Mesenchymal stem cell (in vitro differentiated cells and primary cell): Measurements from ENCODE around the gene WDFY3.

Experiments
- DNase-seq: peaks from one replicate; pipeline ENCODE4 v3.0.0-alpha.2; 2013
- H2AFZ ChIP-seq: one replicate; pipeline ENCODE4 v1.6.1; 2013; ENCODE audit warnings: low read depth, mild to moderate bottlenecking, control low read depth, inconsistent platforms, low read length, moderate library complexity
- H2AK5ac ChIP-seq: 2 replicates; pipeline ENCODE4 v1.6.1; 2013; ENCODE audit warnings: low read length, moderate library complexity, mild to moderate bottlenecking, inconsistent platforms; ENCODE audit not compliant: severe bottlenecking
- H2BK120ac ChIP-seq: one replicate; pipeline ENCODE4 v1.6.1; 2013; ENCODE audit warnings: low read depth, mild to moderate bottlenecking, inconsistent platforms, low read length, moderate library complexity
- H2BK12ac ChIP-seq, 2 experiments: one replicate each; pipeline ENCODE4 v1.6.1; 2013; ENCODE audit warnings: inconsistent platforms in 2 of 2, low read length in 2 of 2, mild to moderate bottlenecking in 2 of 2, moderate library complexity in 2 of 2, control low read depth in 1 of 2
- H2BK15ac ChIP-seq: one replicate; pipeline ENCODE4 v1.6.1; 2013; ENCODE audit warnings: mild to moderate bottlenecking, low read depth, inconsistent platforms; ENCODE audit not compliant: poor library complexity, severe bottlenecking
- H2BK5ac ChIP-seq: 2 replicates; pipeline ENCODE4 v1.6.1; 2013; ENCODE audit warnings: low read depth, mild to moderate bottlenecking, low read length, control low read depth, inconsistent platforms; ENCODE audit not compliant: poor library complexity, severe bottlenecking
- H3K14ac ChIP-seq, 2 experiments: one replicate each; pipeline ENCODE4 v1.6.1; 2013; ENCODE audit warnings: inconsistent platforms in 2 of 2, low read length in 2 of 2, control low read depth in 1 of 2, mild to moderate bottlenecking in 1 of 2, moderate library complexity in 1 of 2
- H3K18ac ChIP-seq, 2 experiments: one replicate each; pipeline ENCODE4 v1.6.1; 2013; ENCODE audit warnings: inconsistent platforms in 2 of 2, low read length in 2 of 2, control low read depth in 1 of 2, low read depth in 1 of 2, mild to moderate bottlenecking in 1 of 2
- H3K23ac ChIP-seq, 2 experiments: one replicate each; pipeline ENCODE4 v1.6.1; 2013; ENCODE audit warnings: inconsistent platforms in 2 of 2, low read length in 2 of 2, mild to moderate bottlenecking in 2 of 2, moderate library complexity in 2 of 2, control low read depth in 1 of 2
- H3K27ac ChIP-seq: 2 replicates; pipeline ENCODE4 v1.5.1; 2013; ENCODE audit warnings: mild to moderate bottlenecking, moderate library complexity, low read length, control low read depth, inconsistent platforms; ENCODE audit not compliant: poor library complexity, severe bottlenecking
- H3K27me3 ChIP-seq, 2 experiments: 2 replicates each; pipeline versions ENCODE4 v1.6.1 to v1.7.0; 2013; ENCODE audit warnings: low read length in 2 of 2, mild to moderate bottlenecking in 2 of 2, moderate library complexity in 2 of 2, control low read depth in 1 of 2, inconsistent platforms in 1 of 2; ENCODE audit not compliant: control insufficient read depth in 1 of 2, insufficient read depth in 1 of 2
- H3K36me3 ChIP-seq, 2 experiments: 2 replicates each; pipeline versions ENCODE4 v1.6.1 to v1.7.0; 2013; ENCODE audit warnings: low read length in 2 of 2, control low read depth in 1 of 2, inconsistent platforms in 1 of 2, low read depth in 1 of 2, mild to moderate bottlenecking in 1 of 2; ENCODE audit not compliant: insufficient read depth in 2 of 2, control insufficient read depth in 1 of 2
- H3K4ac ChIP-seq, 2 experiments: one replicate each; pipeline ENCODE4 v1.6.1; 2013; ENCODE audit warnings: inconsistent platforms in 2 of 2, low read length in 2 of 2, mild to moderate bottlenecking in 2 of 2, moderate library complexity in 2 of 2, control low read depth in 1 of 2, low read depth in 1 of 2
- H3K4me1 ChIP-seq: 2 replicates; pipeline ENCODE4 v1.6.1; 2013; ENCODE audit warnings: low read depth, low read length, control low read depth; ENCODE audit not compliant: control insufficient read depth, insufficient read depth
- H3K4me2 ChIP-seq: 2 replicates; pipeline ENCODE4 v1.6.1; 2013; ENCODE audit warnings: low read length, mild to moderate bottlenecking, inconsistent platforms; ENCODE audit not compliant: poor library complexity, severe bottlenecking
- H3K4me3 ChIP-seq, 2 experiments: 2 replicates each; pipeline versions ENCODE4 v1.5.1 to v1.7.0; 2013; ENCODE audit warnings: low read length in 2 of 2, mild to moderate bottlenecking in 2 of 2, control low read depth in 1 of 2, low read depth in 1 of 2; ENCODE audit not compliant: insufficient read depth in 1 of 2
- H3K79me1 ChIP-seq: replicated peaks from 2 replicates; pipeline ENCODE4 v1.6.1; 2013; ENCODE audit warnings: mild to moderate bottlenecking, control low read depth, low read length, inconsistent platforms; ENCODE audit not compliant: poor library complexity, severe bottlenecking
- H3K9ac ChIP-seq: 2 replicates; pipeline ENCODE4 v1.7.0; 2013; ENCODE audit warnings: mild to moderate bottlenecking, low read length, moderate library complexity
- H3K9me3 ChIP-seq: 2 replicates; pipeline ENCODE4 v1.7.0; 2013; ENCODE audit warnings: mild to moderate bottlenecking, low read length; ENCODE audit not compliant: control insufficient read depth
- H4K8ac ChIP-seq: one replicate; pipeline ENCODE4 v1.6.1; 2013; ENCODE audit warnings: inconsistent platforms, mild to moderate bottlenecking, low read length, moderate library complexity
- H4K91ac ChIP-seq: one replicate; pipeline ENCODE4 v1.6.1; 2013; ENCODE audit warnings: mild to moderate bottlenecking, low read length, inconsistent platforms
- WGBS: methylation state at CpG from one replicate; pipeline ENCODE4 v1.1.7; 2013; ENCODE audit warnings: mixed read lengths; 5-methylcytosine and 5-hydroxymethylcytosine counted together

WDFY3 gene

GRCh38 chr4:84857296-84857695, 109.2 kb downstream of the WDFY3 start:
- H3K4ac ChIP-seq: no peak overlapping the region
- H3K27me3 ChIP-seq: no peaks in the 10 kb centered on the region
- peaks cover 14% of the 10 kb centered on the region for H3K79me1 ChIP-seq
- H3K36me3 ChIP-seq: peaks cover 3 to 41% of the 10 kb centered on the region in 2 experiments
- no peak overlapping the region for H2AFZ ChIP-seq
- no peak overlapping the region for H2AK5ac ChIP-seq
- no peak overlapping the region for H2BK12ac ChIP-seq
- H3K4me1 ChIP-seq: no peaks in the 10 kb centered on the region
- no peak overlapping the region for H3K27ac ChIP-seq
- no peak overlapping the region for H3K4me3 ChIP-seq
- H4K91ac ChIP-seq: no peak overlapping the region
- H3K4me2 ChIP-seq: no peak overlapping the region
- H4K8ac ChIP-seq: no peak overlapping the region
- H3K9me3 ChIP-seq: no peaks in the 10 kb centered on the region
- H3K9ac ChIP-seq: no peak overlapping the region
- H3K14ac ChIP-seq: no peak overlapping the region
- no peak for DNase-seq
- H2BK15ac ChIP-seq: no peak overlapping the region
- no CpG with 5 or more reads among the region's 1 CpG for WGBS
- H2BK5ac ChIP-seq: no peak overlapping the region
- no peak overlapping the region for H2BK120ac ChIP-seq
- H3K23ac ChIP-seq: no peak overlapping the region
- H3K18ac ChIP-seq: no peak overlapping the region

DNA sequence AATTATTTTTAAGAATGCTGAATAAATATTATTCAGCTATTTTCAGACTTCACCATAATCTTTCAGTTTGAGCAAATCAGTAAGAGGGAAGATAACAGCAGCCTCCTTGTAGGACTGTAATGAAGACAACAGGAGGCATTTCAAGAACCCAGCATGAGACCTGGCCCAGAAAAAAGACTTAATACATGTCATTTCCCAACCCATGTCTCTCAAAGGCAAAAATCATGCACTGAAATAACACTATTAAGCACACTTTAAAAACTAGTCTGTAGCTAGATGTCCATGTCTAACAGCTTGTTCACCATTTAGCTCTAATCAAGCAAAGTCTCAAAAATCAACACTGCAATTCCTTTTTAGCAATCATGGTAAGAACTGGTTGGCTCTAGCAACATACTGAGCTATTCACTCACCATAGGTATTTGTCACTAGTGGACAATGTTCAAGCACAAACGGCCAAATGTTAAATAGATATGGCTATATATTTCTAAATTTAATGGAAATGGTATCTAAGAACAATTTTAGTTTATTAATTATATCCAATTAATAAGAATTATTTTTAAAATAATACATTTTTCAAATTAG, 109.9 kb downstream of the WDFY3 start:
- no peak overlapping the region for H3K4me2 ChIP-seq
- H3K4me1 ChIP-seq: no peaks in the 10 kb centered on the region
- H3K4me3 ChIP-seq: no peak overlapping the region
- no peaks in the 10 kb centered on the region for H3K27me3 ChIP-seq
- no peak overlapping the region for H2AFZ ChIP-seq
- no peak overlapping the region for H2BK15ac ChIP-seq
- H2BK120ac ChIP-seq: no peak overlapping the region
- peaks cover 14% of the 10 kb centered on the region for H3K79me1 ChIP-seq
- WGBS: no CpG with 5 or more reads among the region's 1 CpG
- no peak overlapping the region for H3K18ac ChIP-seq
- no peak overlapping the region for H2BK5ac ChIP-seq
- H3K27ac ChIP-seq: no peak overlapping the region
- H3K9me3 ChIP-seq: no peaks in the 10 kb centered on the region
- H3K14ac ChIP-seq: no peak overlapping the region
- H3K9ac ChIP-seq: no peak overlapping the region
- H4K8ac ChIP-seq: no peak overlapping the region
- no peak overlapping the region for H2AK5ac ChIP-seq
- H3K36me3 ChIP-seq: peaks cover 3 to 41% of the 10 kb centered on the region in 2 experiments
- H4K91ac ChIP-seq: no peak overlapping the region
- H2BK12ac ChIP-seq: no peak overlapping the region
- no peak for DNase-seq
- H3K23ac ChIP-seq: no peak overlapping the region
- H3K4ac ChIP-seq: no peak overlapping the region

- peaks cover 12% of the 10 kb centered on the region for H3K79me1 ChIP-seq
- no peak overlapping the region for H3K27ac ChIP-seq
- H2BK120ac ChIP-seq: no peak overlapping the region
- H3K9ac ChIP-seq: no peak overlapping the region
- no peak overlapping the region for H3K4me3 ChIP-seq
- no peak overlapping the region for H3K18ac ChIP-seq
- no peak overlapping the region for H3K4ac ChIP-seq
- no peak overlapping the region for H2AK5ac ChIP-seq
- no peak overlapping the region for H4K8ac ChIP-seq
- no peak overlapping the region for H2BK5ac ChIP-seq
- H2AFZ ChIP-seq: no peak overlapping the region
- no peak overlapping the region for H2BK15ac ChIP-seq
- DNase-seq: no peak
- no peak overlapping the region for H4K91ac ChIP-seq
- no peak overlapping the region for H2BK12ac ChIP-seq
- H3K36me3 ChIP-seq: peaks cover 3 to 41% of the 10 kb centered on the region in 2 experiments
- H3K4me1 ChIP-seq: no peaks in the 10 kb centered on the region
- H3K27me3 ChIP-seq: no peaks in the 10 kb centered on the region
- 96% methylated on average over 2 of the region's 2 CpGs for WGBS
- H3K4me2 ChIP-seq: no peak overlapping the region
- no peak overlapping the region for H3K23ac ChIP-seq
- no peaks in the 10 kb centered on the region for H3K9me3 ChIP-seq
- H3K14ac ChIP-seq: no peak overlapping the region
Measured at GRCh38 chr4:84855774-84856173, 110.7 kb downstream of the WDFY3 start.

GRCh38 chr4:84852081-84852480, 114.4 kb downstream of the WDFY3 start:
- H3K9ac ChIP-seq: no peak overlapping the region
- H3K79me1 ChIP-seq: peaks cover 9% of the 10 kb centered on the region
- H4K8ac ChIP-seq: no peak overlapping the region
- no peak overlapping the region for H2BK5ac ChIP-seq
- no peak overlapping the region for H2BK12ac ChIP-seq
- no peak overlapping the region for H4K91ac ChIP-seq
- DNase-seq: no peak
- no peaks in the 10 kb centered on the region for H3K9me3 ChIP-seq
- H3K36me3 ChIP-seq: peaks cover 0 to 36% of the 10 kb centered on the region in 2 experiments
- H2BK15ac ChIP-seq: no peak overlapping the region
- no peak overlapping the region for H3K4me2 ChIP-seq
- H3K27ac ChIP-seq: no peak overlapping the region
- H2AFZ ChIP-seq: no peak overlapping the region
- no CpG with 5 or more reads among the region's 1 CpG for WGBS
- H3K27me3 ChIP-seq: no peaks in the 10 kb centered on the region
- no peak overlapping the region for H3K4me3 ChIP-seq
- no peak overlapping the region for H3K4ac ChIP-seq
- no peak overlapping the region for H3K14ac ChIP-seq
- no peak overlapping the region for H2AK5ac ChIP-seq
- H2BK120ac ChIP-seq: no peak overlapping the region
- H3K23ac ChIP-seq: no peak overlapping the region
- no peak overlapping the region for H3K18ac ChIP-seq
- no peaks in the 10 kb centered on the region for H3K4me1 ChIP-seq
